HepG2 (cell line): Measurements from ENCODE around the gene NCDN.

Experiments
- CHCHD3 ChIP-seq: sonication (generic); formaldehyde crosslinking; IDR thresholded peaks from 2 replicates; pipeline ENCODE4 v1.8.0; 2022; ENCODE audit warnings: mild to moderate bottlenecking, missing genetic modification reagents, moderate library complexity
- ESRRA ChIP-seq: sonication (generic); formaldehyde crosslinking; IDR thresholded peaks from 2 replicates; pipeline ENCODE4 v1.5.1; 2020; ENCODE audit warnings: mild to moderate bottlenecking, low read depth, missing genetic modification reagents
- POLR2AphosphoS5 ChIP-seq: IDR thresholded peaks from 2 replicates; pipeline ENCODE4 v1.6.1; 2012; ENCODE audit warnings: low read depth, low read length
- PRDM10 ChIP-seq: sonication (generic); formaldehyde crosslinking; IDR thresholded peaks from 2 replicates; pipeline ENCODE4 v1.4.0; 2020; ENCODE audit warnings: low read depth, missing genetic modification reagents
- TCF12 ChIP-seq, 2 experiments: fragments of 450-650 bp in 1 of 2; sonication (generic) in 1 of 2; formaldehyde crosslinking in 1 of 2; IDR thresholded peaks; 2 replicates each; pipeline versions ENCODE4 v1.6.1 to v1.8.0; 2017 to 2022; ENCODE audit warnings: antibody characterized with exemption in 1 of 2, mild to moderate bottlenecking in 1 of 2, missing genetic modification reagents in 1 of 2, moderate library complexity in 1 of 2
- TP53 ChIP-seq: sonication (generic); formaldehyde crosslinking; conservative IDR thresholded peaks from 2 replicates; pipeline ENCODE4 v1.4.0; 2020; ENCODE audit warnings: missing genetic modification reagents
- ZFP36 ChIP-seq: fragments of 150-350 bp; IDR thresholded peaks from 2 replicates; pipeline ENCODE4 v1.6.1; 2018; ENCODE audit warnings: borderline replicate concordance, low read length, low read depth; ENCODE audit not compliant: partially characterized antibody
- ZFP91 ChIP-seq: sonication (generic); formaldehyde crosslinking; IDR thresholded peaks from 2 replicates; pipeline ENCODE4 v1.9.0; 2022; ENCODE audit warnings: missing genetic modification reagents, mild to moderate bottlenecking, borderline replicate concordance
- ZFX ChIP-seq: sonication (generic); formaldehyde crosslinking; IDR thresholded peaks from 2 replicates; pipeline ENCODE4 v1.4.0; 2020; ENCODE audit warnings: mild to moderate bottlenecking, low read depth, missing genetic modification reagents, moderate library complexity
- ZZZ3 ChIP-seq: sonication (generic); formaldehyde crosslinking; IDR thresholded peaks from 2 replicates; pipeline ENCODE4 v1.4.0; 2020; ENCODE audit warnings: missing genetic modification reagents, mild to moderate bottlenecking, borderline replicate concordance
- TF ChIP-seq, protein P1 (sequence below): sonication (generic); formaldehyde crosslinking; IDR thresholded peaks from 2 replicates; pipeline ENCODE4 v1.5.0; 2020; ENCODE audit warnings: missing genetic modification reagents

DNA sequence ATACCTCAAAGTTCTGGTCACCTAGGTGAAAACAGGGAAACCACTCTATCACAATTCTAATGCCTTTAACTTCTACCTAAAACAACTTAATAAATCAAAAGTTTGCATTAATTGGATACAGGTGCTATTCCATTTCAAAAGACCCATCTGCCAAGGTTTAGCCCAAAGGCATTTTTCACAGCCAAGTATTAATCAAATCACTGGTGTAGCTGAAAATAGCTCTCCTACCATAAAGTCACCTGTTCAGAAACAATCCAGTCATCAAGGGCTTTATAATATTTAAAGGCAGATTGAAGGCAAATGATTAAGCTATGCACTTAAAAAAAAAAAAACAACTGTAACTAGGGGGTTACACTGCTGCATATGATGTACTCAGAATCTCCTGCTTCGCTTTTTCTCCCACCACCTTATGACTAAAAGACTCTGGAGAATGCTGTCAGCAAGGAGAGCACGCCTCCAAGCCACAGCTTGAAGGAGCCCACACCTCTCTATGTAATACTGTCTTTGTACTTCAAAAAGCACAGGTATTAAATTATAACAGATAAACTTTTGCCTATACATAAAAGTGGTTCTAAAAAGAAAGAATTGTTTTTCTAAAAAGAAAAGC is 20.9 kb upstream of the NCDN start:
- TF ChIP-seq TP53 (CRISPR knock-in tag), result no peak
- no peak for TF ChIP-seq ZFP36
- no peak for TF ChIP-seq ZZZ3 (CRISPR knock-in tag)
- TF ChIP-seq PRDM10 (CRISPR knock-in tag), result no peak
- TF ChIP-seq TCF12 (IDR thresholded peaks at IDR 0.05), result no peak
- TF ChIP-seq TCF12 (CRISPR knock-in tag; IDR thresholded peaks at IDR 0.05), result no peak
- no peak for TF ChIP-seq ESRRA (CRISPR knock-in tag)
- TF ChIP-seq POLR2AphosphoS5, result no peak
- no peak for TF ChIP-seq CHCHD3 (CRISPR knock-in tag)
- TF ChIP-seq, protein P1, sequence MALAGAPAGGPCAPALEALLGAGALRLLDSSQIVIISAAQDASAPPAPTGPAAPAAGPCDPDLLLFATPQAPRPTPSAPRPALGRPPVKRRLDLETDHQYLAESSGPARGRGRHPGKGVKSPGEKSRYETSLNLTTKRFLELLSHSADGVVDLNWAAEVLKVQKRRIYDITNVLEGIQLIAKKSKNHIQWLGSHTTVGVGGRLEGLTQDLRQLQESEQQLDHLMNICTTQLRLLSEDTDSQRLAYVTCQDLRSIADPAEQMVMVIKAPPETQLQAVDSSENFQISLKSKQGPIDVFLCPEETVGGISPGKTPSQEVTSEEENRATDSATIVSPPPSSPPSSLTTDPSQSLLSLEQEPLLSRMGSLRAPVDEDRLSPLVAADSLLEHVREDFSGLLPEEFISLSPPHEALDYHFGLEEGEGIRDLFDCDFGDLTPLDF (CRISPR knock-in tag), result no peak
- TF ChIP-seq ZFP91 (CRISPR knock-in tag), result no peak
- TF ChIP-seq ZFX, result no peak
